Activated CD4-positive, alpha-beta memory T cell treated with anti-CD3 and anti-CD28 coated beads for 36 hours (primary cell): Measurements from ENCODE around the gene CACNA2D1. TPM values are rescaled to one million over a fixed set of nuclear protein-coding genes. Genes with fewer than 3 reads are reported as not detected.

Source experiments
- CTCF ChIA-PET: fragments of 350-600 bp; sonication (Branson Sonifier 250); formaldehyde crosslinking; loops from one replicate; lab custom pipeline; 2021; ENCODE audit warnings: antibody characterized with exemption, inconsistent platforms; lab: Charles Lee
- POLR2A ChIA-PET: fragments of 350-600 bp; sonication (Branson Sonifier 250); formaldehyde crosslinking; loops from one replicate; lab custom pipeline; 2021; ENCODE audit warnings: antibody characterized with exemption; lab: Charles Lee
- DNase-seq: peaks from one replicate; pipeline ENCODE4 v3.0.0-alpha.2; 2020
- H3K27ac Mint-ChIP-seq: one replicate; pipeline ENCODE4 v1.8.0; 2021; ENCODE audit warnings: mixed read lengths
- H3K27me3 Mint-ChIP-seq: one replicate; pipeline ENCODE4 v1.8.0; 2021; ENCODE audit warnings: mixed read lengths
- H3K36me3 Mint-ChIP-seq: one replicate; pipeline ENCODE4 v1.8.0; 2021; ENCODE audit warnings: mixed read lengths
- H3K4me1 Mint-ChIP-seq: one replicate; pipeline ENCODE4 v1.8.0; 2021; ENCODE audit warnings: low read depth, mixed read lengths
- H3K4me3 Mint-ChIP-seq: one replicate; pipeline ENCODE4 v1.8.0; 2021; ENCODE audit warnings: mild to moderate bottlenecking, mixed read lengths
- H3K9me3 Mint-ChIP-seq: one replicate; pipeline ENCODE4 v1.8.0; 2021; ENCODE audit warnings: mixed read lengths
- intact Hi-C: fragments of 100-400 bp; cut with micrococcal nuclease; formaldehyde crosslinking; loops from one replicate; pipeline ENCODE4 v1.15.1; 2023
- total RNA-seq, 2 experiments: library from RNA; stranded (reverse); gene quantifications; one replicate each; pipeline ENCODE4 v1.2.3, GENCODE V29; 2021

CACNA2D1 gene
- total RNA-seq, 2 experiments from 2014 or later = not detected

GRCh38 chr7:81983406-81983805, 460.2 kb downstream of the CACNA2D1 start:
- ChIA-PET CTCF (no interaction called here), POLR2A (no interaction called here)
- no peak overlapping the region for H3K4me3 Mint-ChIP-seq
- no peaks in the 10 kb centered on the region for H3K27me3 Mint-ChIP-seq
- no peaks in the 10 kb centered on the region for H3K36me3 Mint-ChIP-seq
- H3K4me1 Mint-ChIP-seq = no peaks in the 10 kb centered on the region
- intact Hi-C loops = loop anchor here (10.0 kb wide), 1 partner anchor 61 kb away; no protein-coding TSS in a partner anchor
- H3K27ac Mint-ChIP-seq = no peak overlapping the region
- no peak for DNase-seq
- H3K9me3 Mint-ChIP-seq = peaks cover 10% of the 10 kb centered on the region

- CTCF ChIA-PET = no interaction called here
- Mint-ChIP-seq H3K27ac (no peak overlapping the region), H3K4me1 (no peaks in the 10 kb centered on the region), H3K27me3 (no peaks in the 10 kb centered on the region), H3K36me3 (no peaks in the 10 kb centered on the region), H3K4me3 (no peak overlapping the region), H3K9me3 (peaks cover 16% of the 10 kb centered on the region)
- POLR2A ChIA-PET = no interaction called here
- DNase-seq = no peak
- intact Hi-C loops = no loop called here
Observed at GRCh38 chr7:81973117-81973516, 470.5 kb downstream of the CACNA2D1 start.

GRCh38 chr7:81960026-81960425, 483.6 kb downstream of the CACNA2D1 start:
- intact Hi-C loops = no loop called here
- Mint-ChIP-seq H3K9me3 (peaks cover 2% of the 10 kb centered on the region), H3K36me3 (no peaks in the 10 kb centered on the region), H3K27me3 (no peaks in the 10 kb centered on the region), H3K4me1 (no peaks in the 10 kb centered on the region), H3K4me3 (no peak overlapping the region), H3K27ac (no peak overlapping the region)
- POLR2A ChIA-PET = no interaction called here
- no peak for DNase-seq
- CTCF ChIA-PET = no interaction called here

- H3K27ac Mint-ChIP-seq = no peak overlapping the region
- H3K4me1 Mint-ChIP-seq = no peaks in the 10 kb centered on the region
- no peak overlapping the region for H3K4me3 Mint-ChIP-seq
- ChIA-PET POLR2A (no interaction called here), CTCF (no interaction called here)
- H3K27me3 Mint-ChIP-seq = no peaks in the 10 kb centered on the region
- H3K36me3 Mint-ChIP-seq = no peaks in the 10 kb centered on the region
- intact Hi-C loops = no loop called here
- no peak for DNase-seq
- H3K9me3 Mint-ChIP-seq = peaks cover 3% of the 10 kb centered on the region
Observed at GRCh38 chr7:81957517-81957916, 486.1 kb downstream of the CACNA2D1 start.

GRCh38 chr7:81956520-81956919, 487.1 kb downstream of the CACNA2D1 start:
- intact Hi-C loops = no loop called here
- H3K9me3 Mint-ChIP-seq = peaks cover 3% of the 10 kb centered on the region
- ChIA-PET CTCF (no interaction called here), POLR2A (no interaction called here)
- no peaks in the 10 kb centered on the region for H3K27me3 Mint-ChIP-seq
- no peak for DNase-seq
- no peak overlapping the region for H3K27ac Mint-ChIP-seq
- H3K4me3 Mint-ChIP-seq = no peak overlapping the region
- H3K4me1 Mint-ChIP-seq = no peaks in the 10 kb centered on the region
- no peaks in the 10 kb centered on the region for H3K36me3 Mint-ChIP-seq

- Mint-ChIP-seq H3K36me3 (no peaks in the 10 kb centered on the region), H3K9me3 (peaks cover 2% of the 10 kb centered on the region), H3K4me3 (no peak overlapping the region), H3K27me3 (no peaks in the 10 kb centered on the region), H3K27ac (no peak overlapping the region), H3K4me1 (no peaks in the 10 kb centered on the region)
- ChIA-PET CTCF (no interaction called here), POLR2A (no interaction called here)
- intact Hi-C loops = no loop called here
- no peak for DNase-seq
Observed at GRCh38 chr7:81949306-81949705, 494.3 kb downstream of the CACNA2D1 start.

- CTCF ChIA-PET = no interaction called here
- no peak overlapping the region for H3K27ac Mint-ChIP-seq
- POLR2A ChIA-PET = no interaction called here
Observed at GRCh38 chr7:81944058-81944457, 499.5 kb downstream of the CACNA2D1 start.

GRCh38 chr7:81937091-81937490, 506.5 kb downstream of the CACNA2D1 start:
- no peaks in the 10 kb centered on the region for H3K4me1 Mint-ChIP-seq
- ChIA-PET CTCF (no interaction called here), POLR2A (no interaction called here)
- H3K36me3 Mint-ChIP-seq = no peaks in the 10 kb centered on the region
- no peak overlapping the region for H3K4me3 Mint-ChIP-seq
- no peak for DNase-seq
- H3K27me3 Mint-ChIP-seq = no peaks in the 10 kb centered on the region
- intact Hi-C loops = no loop called here
- no peak overlapping the region for H3K27ac Mint-ChIP-seq
- peaks cover 11% of the 10 kb centered on the region for H3K9me3 Mint-ChIP-seq

More at GRCh38 chr7:81944058-81944457, 499.5 kb downstream of the CACNA2D1 start:
- DNase-seq = no peak
- no peak overlapping the region for H3K4me3 Mint-ChIP-seq
- no peaks in the 10 kb centered on the region for H3K4me1 Mint-ChIP-seq
- no peaks in the 10 kb centered on the region for H3K27me3 Mint-ChIP-seq
- no peaks in the 10 kb centered on the region for H3K36me3 Mint-ChIP-seq
- intact Hi-C loops = no loop called here
- peaks cover 11% of the 10 kb centered on the region for H3K9me3 Mint-ChIP-seq

- Mint-ChIP-seq H3K36me3 (no peaks in the 10 kb centered on the region), H3K27ac (no peak overlapping the region), H3K27me3 (no peaks in the 10 kb centered on the region), H3K9me3 (peaks cover 16% of the 10 kb centered on the region), H3K4me3 (no peak overlapping the region), H3K4me1 (no peaks in the 10 kb centered on the region)
- intact Hi-C loops = no loop called here
- no peak for DNase-seq
- ChIA-PET CTCF (no interaction called here), POLR2A (no interaction called here)
Observed at GRCh38 chr7:81934596-81935301, 508.8 kb downstream of the CACNA2D1 start.

- intact Hi-C loops = no loop called here
- no peaks in the 10 kb centered on the region for H3K4me1 Mint-ChIP-seq
- no peaks in the 10 kb centered on the region for H3K27me3 Mint-ChIP-seq
- no peak overlapping the region for H3K4me3 Mint-ChIP-seq
- peaks cover 13% of the 10 kb centered on the region for H3K9me3 Mint-ChIP-seq
- ChIA-PET CTCF (no interaction called here), POLR2A (no interaction called here)
- no peak for DNase-seq
- H3K27ac Mint-ChIP-seq = no peak overlapping the region
- no peaks in the 10 kb centered on the region for H3K36me3 Mint-ChIP-seq
Observed at GRCh38 chr7:81932936-81933335, 510.6 kb downstream of the CACNA2D1 start.

- no peak overlapping the region for H3K4me3 Mint-ChIP-seq
- CTCF ChIA-PET = no interaction called here
Observed at GRCh38 chr7:81929386-81929785, 514.2 kb downstream of the CACNA2D1 start.

GRCh38 chr7:81926154-81926553, 517.4 kb downstream of the CACNA2D1 start:
- CTCF ChIA-PET = no interaction called here
- no peaks in the 10 kb centered on the region for H3K4me1 Mint-ChIP-seq
- no peak overlapping the region for H3K4me3 Mint-ChIP-seq

More at GRCh38 chr7:81929386-81929785, 514.2 kb downstream of the CACNA2D1 start:
- Mint-ChIP-seq H3K27me3 (no peaks in the 10 kb centered on the region), H3K36me3 (no peaks in the 10 kb centered on the region), H3K9me3 (peaks cover 18% of the 10 kb centered on the region), H3K4me1 (no peaks in the 10 kb centered on the region), H3K27ac (no peak overlapping the region)
- DNase-seq = no peak
- intact Hi-C loops = no loop called here
- POLR2A ChIA-PET = no interaction called here

GRCh38 chr7:81925530-81925929, 518.0 kb downstream of the CACNA2D1 start:
- DNase-seq = no peak
- no peak overlapping the region for H3K4me3 Mint-ChIP-seq
- ChIA-PET CTCF (no interaction called here), POLR2A (no interaction called here)
- H3K36me3 Mint-ChIP-seq = no peaks in the 10 kb centered on the region
- H3K27me3 Mint-ChIP-seq = no peaks in the 10 kb centered on the region
- no peak overlapping the region for H3K27ac Mint-ChIP-seq
- H3K4me1 Mint-ChIP-seq = no peaks in the 10 kb centered on the region
- H3K9me3 Mint-ChIP-seq = peaks cover 12% of the 10 kb centered on the region
- intact Hi-C loops = no loop called here

More at GRCh38 chr7:81926154-81926553, 517.4 kb downstream of the CACNA2D1 start:
- no peaks in the 10 kb centered on the region for H3K36me3 Mint-ChIP-seq
- H3K27ac Mint-ChIP-seq = no peak overlapping the region
- DNase-seq = no peak
- POLR2A ChIA-PET = no interaction called here
- intact Hi-C loops = no loop called here
- peaks cover 16% of the 10 kb centered on the region for H3K9me3 Mint-ChIP-seq
- no peaks in the 10 kb centered on the region for H3K27me3 Mint-ChIP-seq
